Chondrocyte (in vitro differentiated cells): ENCODE data around the gene ATF6B. TPM values are rescaled to one million over a fixed set of nuclear protein-coding genes. Genes with fewer than 3 reads are reported as not detected.
"Not testable (repeated sequence)": the region's sequence is repeated elsewhere in the genome, so short reads cannot be mapped to it uniquely, and the experiment has no call there.

Experiments
- DNase-seq: peaks from one replicate; pipeline ENCODE4 v3.0.0; 2021; ENCODE audit warnings: mixed read lengths, low spot score
- H3K27ac Mint-ChIP-seq: one replicate; pipeline ENCODE4 v1.8.0; 2021; ENCODE audit warnings: mild to moderate bottlenecking, moderate library complexity, mixed read lengths; ENCODE audit not compliant: unreplicated experiment
- H3K27me3 Mint-ChIP-seq: 2 replicates; pipeline ENCODE4 v1.8.0; 2021; ENCODE audit warnings: low read depth, mixed read lengths
- H3K36me3 Mint-ChIP-seq: 2 replicates; pipeline ENCODE4 v1.8.0; 2021; ENCODE audit warnings: low read depth, mixed read lengths
- H3K4me1 Mint-ChIP-seq: 2 replicates; pipeline ENCODE4 v1.8.0; 2021; ENCODE audit warnings: low read depth, mild to moderate bottlenecking, mixed read lengths
- H3K4me3 Mint-ChIP-seq: one replicate; pipeline ENCODE4 v1.8.0; 2021; ENCODE audit warnings: mild to moderate bottlenecking, moderate library complexity, mixed read lengths; ENCODE audit not compliant: unreplicated experiment
- H3K9me3 Mint-ChIP-seq: 2 replicates; pipeline ENCODE4 v1.8.0; 2021; ENCODE audit warnings: low read depth, mixed read lengths
- total RNA-seq: library from RNA; stranded (reverse); gene quantifications from 3 replicates; pipeline ENCODE4 v1.2.1, GENCODE V29; 2021
- TF ChIP-seq, protein P1 (sequence below): fragments of 200-600 bp; sonication (generic); IDR thresholded peaks from 2 replicates; pipeline ENCODE4 v1.5.0; 2021; ENCODE audit warnings: antibody characterized with exemption, mild to moderate bottlenecking, moderate library complexity

The ATF6B gene
- total RNA-seq, 1 donor from 2014 or later = 68.0 TPM

DNA sequence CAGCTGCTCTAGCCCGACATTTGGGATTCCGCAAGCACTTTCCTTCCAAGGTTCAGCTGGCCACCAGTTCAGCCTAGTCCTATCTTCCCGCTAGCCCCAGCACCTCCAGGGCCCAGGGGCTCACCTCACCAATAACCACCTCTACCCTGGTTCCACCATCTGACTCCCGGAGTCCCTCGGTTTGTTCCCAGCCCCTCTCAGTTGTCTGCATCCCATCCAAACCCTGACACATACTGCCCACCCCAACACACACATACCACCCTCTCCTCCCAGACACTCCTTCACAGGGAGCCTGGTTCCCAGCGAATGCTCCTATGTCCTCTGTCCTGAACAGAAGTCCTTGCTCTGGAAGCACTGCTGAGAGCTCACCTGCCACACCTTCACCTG is 19.3 kb downstream of the ATF6B start:
- no peak for DNase-seq
- H3K27me3 Mint-ChIP-seq = peaks cover 19% of the 10 kb centered on the region
- H3K36me3 Mint-ChIP-seq = peaks cover 3% of the 10 kb centered on the region
- no peaks in the 10 kb centered on the region for H3K9me3 Mint-ChIP-seq
- H3K27ac Mint-ChIP-seq = peak overlapping the region; percentile 42
- H3K4me3 Mint-ChIP-seq = no peak overlapping the region
- peaks cover 29% of the 10 kb centered on the region for H3K4me1 Mint-ChIP-seq
- TF ChIP-seq, protein P1, sequence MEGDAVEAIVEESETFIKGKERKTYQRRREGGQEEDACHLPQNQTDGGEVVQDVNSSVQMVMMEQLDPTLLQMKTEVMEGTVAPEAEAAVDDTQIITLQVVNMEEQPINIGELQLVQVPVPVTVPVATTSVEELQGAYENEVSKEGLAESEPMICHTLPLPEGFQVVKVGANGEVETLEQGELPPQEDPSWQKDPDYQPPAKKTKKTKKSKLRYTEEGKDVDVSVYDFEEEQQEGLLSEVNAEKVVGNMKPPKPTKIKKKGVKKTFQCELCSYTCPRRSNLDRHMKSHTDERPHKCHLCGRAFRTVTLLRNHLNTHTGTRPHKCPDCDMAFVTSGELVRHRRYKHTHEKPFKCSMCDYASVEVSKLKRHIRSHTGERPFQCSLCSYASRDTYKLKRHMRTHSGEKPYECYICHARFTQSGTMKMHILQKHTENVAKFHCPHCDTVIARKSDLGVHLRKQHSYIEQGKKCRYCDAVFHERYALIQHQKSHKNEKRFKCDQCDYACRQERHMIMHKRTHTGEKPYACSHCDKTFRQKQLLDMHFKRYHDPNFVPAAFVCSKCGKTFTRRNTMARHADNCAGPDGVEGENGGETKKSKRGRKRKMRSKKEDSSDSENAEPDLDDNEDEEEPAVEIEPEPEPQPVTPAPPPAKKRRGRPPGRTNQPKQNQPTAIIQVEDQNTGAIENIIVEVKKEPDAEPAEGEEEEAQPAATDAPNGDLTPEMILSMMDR = no peak

DNA sequence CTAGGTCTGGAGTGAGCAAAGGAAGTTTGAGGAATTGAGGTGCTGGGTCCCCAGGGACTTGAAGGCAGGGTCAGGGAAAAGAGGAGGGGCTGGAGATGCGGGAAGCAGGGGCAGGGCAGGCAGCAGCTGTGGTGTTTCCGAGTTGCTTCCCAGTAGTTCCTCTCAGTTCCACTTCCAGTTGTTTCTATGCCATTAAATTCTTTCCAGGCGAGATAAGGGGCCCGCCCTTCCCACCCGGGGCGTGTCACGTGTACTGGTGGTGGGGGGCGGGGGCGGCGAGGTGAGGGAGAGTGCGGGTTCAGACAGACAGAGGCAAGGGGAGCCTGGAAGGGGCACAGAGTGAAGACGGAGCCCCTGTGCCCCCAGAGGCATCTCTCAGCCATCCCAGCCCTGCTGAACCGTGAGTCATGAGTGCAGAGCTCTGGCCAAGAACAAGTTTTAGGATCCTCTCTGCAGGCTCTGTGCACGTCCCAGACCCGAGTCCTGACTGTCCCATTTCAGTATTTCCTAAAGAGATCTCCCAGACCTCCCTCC is 19.9 kb downstream of the ATF6B start:
- no peaks in the 10 kb centered on the region for H3K36me3 Mint-ChIP-seq
- H3K4me3 Mint-ChIP-seq = peak overlapping the region; percentile 56
- peaks cover 25% of the 10 kb centered on the region for H3K4me1 Mint-ChIP-seq
- no peak for DNase-seq
- peak overlapping the region; percentile 58 for H3K27ac Mint-ChIP-seq
- H3K9me3 Mint-ChIP-seq = no peaks in the 10 kb centered on the region
- H3K27me3 Mint-ChIP-seq = peaks cover 21% of the 10 kb centered on the region
- TF ChIP-seq, protein P1 = no peak

DNA sequence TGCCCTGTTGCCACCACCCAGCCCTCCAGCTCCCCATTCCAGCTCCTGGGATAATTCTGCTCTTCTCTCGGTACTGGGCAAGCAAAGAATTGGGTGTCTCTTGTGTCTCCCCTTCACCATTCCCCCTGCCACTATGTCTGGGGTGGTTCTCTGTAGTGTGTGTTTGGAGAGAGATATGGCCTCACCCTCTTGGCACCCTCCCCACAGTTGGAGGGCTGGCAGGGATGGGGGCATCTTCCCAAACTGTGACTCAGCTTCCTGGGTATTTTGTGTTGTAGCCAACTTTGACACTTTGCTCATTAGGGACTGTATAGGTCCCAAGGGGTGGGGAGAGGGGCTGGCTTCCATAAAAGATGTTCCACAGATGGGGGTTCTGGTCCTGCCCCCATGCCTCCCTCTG is 20.6 kb downstream of the ATF6B start:
- no peak for DNase-seq
- peaks cover 21% of the 10 kb centered on the region for H3K27me3 Mint-ChIP-seq
- H3K4me1 Mint-ChIP-seq = peaks cover 25% of the 10 kb centered on the region
- peak overlapping the region; percentile 56 for H3K4me3 Mint-ChIP-seq
- H3K27ac Mint-ChIP-seq = peak overlapping the region; percentile 58
- TF ChIP-seq, protein P1 = no peak
- H3K36me3 Mint-ChIP-seq = no peaks in the 10 kb centered on the region
- no peaks in the 10 kb centered on the region for H3K9me3 Mint-ChIP-seq

GRCh38 chr6:32105433-32105832 is 22.6 kb downstream of the ATF6B start:
- no peak overlapping the region for H3K4me3 Mint-ChIP-seq
- no peak overlapping the region for H3K27ac Mint-ChIP-seq
- DNase-seq = no peak
- TF ChIP-seq, protein P1 = no peak
- H3K4me1 Mint-ChIP-seq = peaks cover 25% of the 10 kb centered on the region
- no peaks in the 10 kb centered on the region for H3K9me3 Mint-ChIP-seq
- H3K27me3 Mint-ChIP-seq = peaks cover 21% of the 10 kb centered on the region
- no peaks in the 10 kb centered on the region for H3K36me3 Mint-ChIP-seq

- TF ChIP-seq, protein P1 = no peak
- no peaks in the 10 kb centered on the region for H3K9me3 Mint-ChIP-seq
- peaks cover 27% of the 10 kb centered on the region for H3K27me3 Mint-ChIP-seq
- H3K27ac Mint-ChIP-seq = no peak overlapping the region
- no peak for DNase-seq
- H3K36me3 Mint-ChIP-seq = no peaks in the 10 kb centered on the region
- no peak overlapping the region for H3K4me3 Mint-ChIP-seq
- H3K4me1 Mint-ChIP-seq = peaks cover 4% of the 10 kb centered on the region
Measured at GRCh38 chr6:32102255-32102654, 25.8 kb downstream of the ATF6B start.

- not testable (repeated sequence) for DNase-seq, H3K36me3 Mint-ChIP-seq, H3K4me1 Mint-ChIP-seq, H3K27ac Mint-ChIP-seq, H3K4me3 Mint-ChIP-seq, H3K9me3 Mint-ChIP-seq
- peaks cover 27% of the 10 kb centered on the region for H3K27me3 Mint-ChIP-seq
Measured at GRCh38 chr6:32100251-32100650, 27.8 kb downstream of the ATF6B start.
